ENCODE results near the gene RRAD.

RRAD gene

DNA sequence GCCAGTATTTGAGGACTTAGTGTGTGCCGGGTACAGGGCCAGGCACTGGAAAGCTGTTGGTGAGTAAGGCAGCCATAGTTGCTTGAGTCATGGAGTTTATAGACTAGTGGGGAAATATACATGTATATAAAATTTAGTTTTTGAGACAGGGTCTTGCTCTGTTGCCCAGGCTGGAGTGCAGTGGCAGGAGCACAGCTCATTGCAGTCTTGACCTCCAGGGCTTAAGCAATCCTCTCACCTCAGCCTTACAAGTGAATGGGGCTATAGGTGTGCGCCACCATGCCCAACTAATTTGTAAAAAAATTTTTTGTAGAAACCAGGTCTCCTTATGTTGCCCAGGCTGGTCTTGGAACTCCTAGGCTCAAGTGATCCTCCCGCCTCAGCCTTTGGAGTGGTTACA is 42.6 kb downstream of the RRAD start:
- DNase-seq = no peak

DNA sequence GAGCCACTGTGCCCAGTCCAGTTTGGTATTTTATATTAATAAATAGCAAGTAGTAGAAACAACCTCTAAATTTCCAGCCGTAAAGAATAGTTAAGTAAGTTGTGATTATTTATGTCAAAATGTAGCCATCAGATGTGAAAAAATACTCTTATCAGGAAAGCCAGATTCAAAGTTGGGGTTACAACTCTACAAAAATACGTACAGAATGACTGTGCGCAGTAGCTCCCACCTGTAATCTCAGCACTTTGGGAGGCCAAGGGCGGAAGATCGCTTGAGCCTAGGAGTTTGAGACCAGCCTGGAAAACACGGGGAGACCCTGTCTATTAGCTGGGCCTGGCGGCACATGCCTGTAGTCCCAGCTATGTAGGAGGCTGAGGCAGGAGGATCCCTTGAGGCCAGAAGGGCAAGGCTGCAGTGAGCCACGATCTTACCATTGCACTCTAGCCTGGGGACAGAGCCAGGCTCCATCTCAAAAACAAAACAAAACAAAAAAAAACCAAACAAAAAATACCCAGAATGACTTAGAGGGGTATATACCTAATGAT is 43.3 kb downstream of the RRAD start:
- DNase-seq = no peak

DNA sequence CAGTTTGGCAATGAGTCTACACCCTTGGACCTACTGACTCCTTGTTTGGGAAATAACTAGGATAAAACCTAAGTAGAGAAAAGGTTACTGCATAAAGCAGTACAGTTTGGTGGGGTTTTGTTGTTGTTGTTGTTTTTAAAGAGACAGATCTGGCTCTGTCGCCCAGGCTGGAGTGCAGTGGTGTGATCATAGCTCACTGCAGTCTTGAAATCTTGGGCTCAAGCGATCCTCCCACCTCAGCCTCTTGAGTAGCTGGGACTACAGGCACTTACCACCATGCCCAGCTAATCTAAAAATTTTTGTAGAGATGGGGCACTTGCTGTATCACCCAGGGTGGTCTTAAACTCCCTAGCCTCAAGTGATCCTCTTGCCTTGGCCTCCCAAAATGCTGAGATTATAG is 43.8 kb downstream of the RRAD start:
- no peak for DNase-seq

DNA sequence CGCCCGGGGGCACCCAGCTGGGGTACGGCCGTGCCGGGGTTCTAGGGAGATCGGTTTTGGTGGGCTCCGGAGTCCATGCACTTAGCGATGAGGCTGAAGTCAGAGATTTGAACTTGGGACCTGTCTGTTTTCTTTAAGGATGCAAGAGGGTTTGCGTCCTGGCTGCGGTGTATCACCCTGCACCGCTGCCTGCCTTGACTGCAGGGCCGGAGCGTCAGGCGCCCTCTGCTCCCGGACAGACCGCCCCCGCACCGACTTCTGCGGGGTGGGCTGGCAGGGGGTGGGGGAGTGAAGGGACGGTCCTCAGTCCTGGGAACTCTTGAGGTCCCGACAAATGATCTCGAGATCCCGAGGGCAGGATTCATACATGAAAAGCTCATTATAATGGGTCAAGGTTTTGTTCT is 44.3 kb downstream of the RRAD start:
- DNase-seq = peak in 3 of 56 donors; percentile 21 to 40 (median 36)

DNA sequence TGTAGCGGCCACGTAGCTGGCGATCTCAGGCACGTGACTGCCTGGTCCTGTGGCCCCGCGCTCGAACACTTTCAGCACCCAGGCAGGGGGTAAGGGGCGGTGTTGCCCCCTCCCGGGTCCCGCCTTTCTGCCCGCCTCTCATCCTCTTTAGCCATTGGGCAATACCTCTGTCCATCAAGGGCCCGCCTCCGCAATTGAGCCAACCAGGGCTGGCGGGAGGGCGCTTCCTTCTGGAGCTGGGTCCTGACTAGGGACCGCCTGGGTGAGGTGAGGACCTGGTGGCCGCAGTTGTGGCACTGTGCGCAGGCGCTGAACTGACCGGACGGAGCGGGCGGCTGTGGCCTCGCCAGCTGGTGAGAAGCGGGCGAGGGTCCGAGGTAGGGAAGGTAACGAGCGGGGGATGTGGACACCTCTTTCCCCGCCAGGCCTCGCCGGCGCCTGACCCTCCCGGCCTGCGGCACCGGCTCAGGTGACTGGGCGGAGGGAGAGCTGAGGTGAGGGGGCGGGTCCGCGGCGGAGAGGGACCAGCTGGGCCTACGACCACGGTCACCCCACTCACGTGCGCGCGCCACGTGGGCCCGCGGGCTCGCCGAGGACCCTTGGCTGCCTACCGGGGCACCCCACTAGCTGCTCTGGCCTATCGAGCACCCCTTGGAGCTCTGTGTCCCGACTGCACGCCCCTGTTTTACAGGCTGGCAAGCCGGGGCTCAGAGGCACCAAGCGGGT is 44.9 kb downstream of the RRAD start, which contains the start of gene PDP2:
PDP2 (plus strand) TSS at position 228 of the 726 bp plus-strand sequence. CDS start 3,770 bp downstream, outside the sequence.
- peak; percentile 46 to 96 (median 89) for DNase-seq

DNA sequence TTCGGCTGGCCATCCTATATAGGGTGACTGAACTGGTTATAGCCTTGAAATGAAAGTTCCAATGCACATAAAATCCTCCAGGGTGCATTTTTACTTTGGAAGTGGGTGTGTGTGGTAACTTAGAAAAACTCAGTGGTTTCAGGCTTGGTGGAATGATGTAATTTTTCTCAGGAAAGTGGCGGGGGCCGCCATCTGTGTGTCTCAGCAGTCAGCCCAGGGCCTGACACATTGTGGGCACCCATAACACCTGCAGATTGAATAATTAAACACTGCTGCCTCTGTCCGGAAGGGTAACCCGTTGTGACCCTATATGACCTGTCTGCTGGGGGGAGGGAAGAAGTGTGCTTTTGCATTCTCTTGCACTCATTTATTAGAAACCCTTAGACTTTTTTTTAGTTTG is 47.3 kb downstream of the RRAD start:
- DNase-seq = no peak

DNA sequence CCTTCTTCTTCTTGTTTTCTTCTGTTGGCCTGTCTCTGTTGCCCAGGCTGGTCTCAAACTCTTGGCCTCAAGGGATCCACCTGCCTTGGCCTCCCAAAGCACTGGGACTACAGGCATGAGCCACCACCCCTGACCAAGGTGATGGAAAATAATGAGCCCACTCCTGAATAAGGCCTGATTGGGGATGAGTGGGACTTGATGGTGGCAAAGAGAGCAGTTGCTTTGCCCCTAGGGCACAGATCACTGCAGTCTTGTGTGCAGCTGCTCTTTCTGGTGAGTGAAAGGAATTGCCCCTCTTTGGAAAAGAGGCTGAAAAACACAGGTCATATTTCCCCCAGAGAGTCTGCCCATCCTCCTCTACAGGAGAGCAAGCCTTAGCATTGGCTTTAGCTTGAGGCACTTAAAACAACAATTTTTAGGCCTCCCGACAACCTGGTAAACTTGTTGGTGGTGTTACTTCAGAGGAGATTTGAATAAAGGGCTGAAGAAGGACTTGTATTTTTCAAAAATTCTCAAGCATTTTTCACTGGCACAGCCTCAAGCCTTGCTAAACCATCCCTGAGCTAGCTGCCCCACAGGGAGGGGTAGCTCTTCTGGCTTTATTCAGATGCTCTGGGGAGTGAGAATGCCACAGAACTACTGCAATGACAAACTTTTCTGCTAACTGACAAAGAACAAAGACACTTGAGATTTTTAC is 51.1 kb downstream of the RRAD start:
- DNase-seq = no peak

DNA sequence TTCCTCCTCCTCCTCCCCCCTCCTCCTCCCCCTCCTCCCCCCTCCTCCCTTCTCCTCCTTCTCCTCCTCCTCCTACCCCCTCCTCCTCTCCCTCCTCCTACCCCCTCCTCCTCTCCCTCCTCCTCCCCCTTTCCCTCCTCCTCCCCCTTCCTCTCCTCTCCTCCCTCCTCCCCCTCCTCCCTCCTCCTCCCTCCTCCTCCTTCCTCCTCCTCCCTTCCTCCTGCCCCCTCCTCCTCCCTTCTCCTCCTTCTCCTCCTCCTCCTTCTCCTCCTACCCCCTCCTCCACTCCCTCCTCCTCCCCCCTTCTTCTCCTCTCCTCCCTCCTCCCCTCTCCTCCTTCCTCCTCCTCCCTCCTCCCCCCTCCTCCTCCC is 51.7 kb downstream of the RRAD start:
- no peak for DNase-seq

DNA sequence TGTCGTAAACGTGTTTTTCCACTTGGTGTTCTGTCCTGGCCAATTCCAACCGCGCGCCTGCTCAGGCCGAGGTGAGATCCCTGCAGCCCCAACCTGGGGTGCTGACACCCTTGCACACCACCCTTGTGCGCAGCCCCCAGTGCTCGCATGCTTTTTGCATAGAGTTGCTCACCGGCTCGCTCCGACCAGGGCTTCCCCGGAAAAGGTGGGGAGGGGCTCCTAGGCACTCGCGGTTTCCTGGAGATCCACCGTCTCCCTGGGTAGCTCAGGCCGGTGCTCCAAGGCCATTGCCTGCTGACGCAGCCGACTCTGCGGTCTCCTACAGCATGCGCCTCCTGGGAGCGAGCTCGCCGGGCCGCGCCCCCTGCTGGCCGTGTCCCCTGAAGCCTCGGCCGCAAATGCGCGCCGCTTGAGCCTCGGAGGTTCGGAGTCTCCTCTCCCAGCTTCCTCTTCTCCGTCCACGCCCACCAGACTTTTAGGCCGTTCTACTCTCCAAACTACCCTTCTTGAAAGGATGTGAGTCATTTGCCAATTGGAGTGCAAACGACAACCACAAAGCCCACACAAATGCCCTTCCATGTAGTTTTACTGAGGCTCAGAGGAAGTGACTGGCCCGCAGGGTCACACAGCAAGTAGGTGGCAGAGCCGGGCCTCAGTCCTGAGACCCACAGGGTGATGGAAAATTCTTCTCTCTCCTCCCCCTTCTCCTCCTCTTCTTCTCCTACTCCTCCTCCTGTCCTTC is 52.2 kb downstream of the RRAD start:
- DNase-seq = peak in 55 of 56 donors; percentile 27 to 89 (median 72)

DNA sequence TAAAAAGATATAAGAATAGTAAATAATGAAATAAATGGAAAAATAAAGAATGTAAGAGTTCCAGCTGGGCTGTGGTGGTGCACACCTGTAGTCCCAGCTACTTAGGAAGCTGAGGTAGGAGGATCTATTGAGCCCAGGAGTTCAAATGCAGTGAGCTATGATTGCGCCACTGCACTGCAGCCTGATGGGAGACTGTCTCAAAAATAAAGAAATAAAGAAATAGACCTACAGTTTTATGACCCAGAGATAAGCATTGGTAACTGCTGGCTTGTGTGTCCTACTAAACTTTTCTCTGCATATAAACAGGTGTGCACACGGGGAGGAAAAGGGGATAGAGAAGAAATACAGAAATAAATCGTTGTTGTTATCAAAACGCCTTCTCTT is 52.8 kb downstream of the RRAD start:
- no peak for DNase-seq

DNA sequence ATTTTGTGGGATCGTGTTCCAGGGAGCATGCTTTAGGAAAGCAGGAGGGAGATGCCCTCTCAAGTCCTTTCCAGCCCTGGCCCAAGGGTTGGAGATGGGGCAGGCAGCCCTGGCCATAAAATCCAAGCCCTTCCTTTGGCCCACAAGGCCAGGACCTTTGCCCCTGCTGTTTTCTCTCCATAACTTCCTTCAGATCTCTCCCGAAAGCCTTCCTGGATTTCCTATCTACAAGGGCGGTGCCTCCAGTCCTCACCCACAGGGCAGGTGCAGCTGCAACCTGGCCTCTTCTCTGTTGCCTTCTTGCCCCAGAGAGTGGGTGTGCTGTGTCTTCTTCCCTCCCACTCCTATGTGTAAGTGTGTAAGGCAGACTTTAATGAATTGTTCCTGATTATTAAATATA is 53.5 kb downstream of the RRAD start:
- DNase-seq = no peak
